ENCODE data around the gene MAPK14. TPM values are rescaled to one million over a fixed set of nuclear protein-coding genes. Genes with fewer than 3 reads are reported as not detected.

Gene MAPK14
- total RNA-seq, 2 experiments from 2014 or later, result 57.3 to 62.2 TPM

GRCh38 chr6:36104836-36105235 is 77.2 kb downstream of the MAPK14 start:
- no peaks in the 10 kb centered on the region for H3K27me3 Mint-ChIP-seq
- ATAC-seq (ENCODE audit: low read depth) (no peak), DNase-seq (no peak)
- POLR2A ChIA-PET, result interaction anchor here (3.4 kb wide), 1 partner anchor 17 kb away, joined by 16 read pairs; no protein-coding TSS in a partner anchor
- H3K27ac Mint-ChIP-seq, result no peak overlapping the region
- no peak overlapping the region for H3K4me3 Mint-ChIP-seq
- no peaks in the 10 kb centered on the region for H3K9me3 Mint-ChIP-seq
- peaks cover 38% of the 10 kb centered on the region for H3K36me3 Mint-ChIP-seq
- H3K4me1 Mint-ChIP-seq, result peaks cover 30% of the 10 kb centered on the region

GRCh38 chr6:36109092-36109491 is 81.5 kb downstream of the MAPK14 start:
- peak overlapping the region; percentile 50 for H3K4me3 Mint-ChIP-seq
- POLR2A ChIA-PET, result interaction anchor here (0.9 to 2.6 kb wide), 5 partner anchors 10 to 81 kb away, joined by 3 to 28 read pairs (median 6); no protein-coding TSS in a partner anchor
- H3K36me3 Mint-ChIP-seq, result peaks cover 29% of the 10 kb centered on the region
- peak overlapping the region; percentile 77 for H3K27ac Mint-ChIP-seq
- no peaks in the 10 kb centered on the region for H3K9me3 Mint-ChIP-seq
- H3K4me1 Mint-ChIP-seq, result peaks cover 33% of the 10 kb centered on the region
- ATAC-seq (ENCODE audit: low read depth), result peak; percentile 95
- H3K27me3 Mint-ChIP-seq, result no peaks in the 10 kb centered on the region
- DNase-seq, result no peak

- Mint-ChIP-seq H3K36me3 (peaks cover 29% of the 10 kb centered on the region), H3K27me3 (no peaks in the 10 kb centered on the region), H3K27ac (peak overlapping the region; percentile 36), H3K4me1 (peaks cover 39% of the 10 kb centered on the region), H3K9me3 (no peaks in the 10 kb centered on the region), H3K4me3 (no peak overlapping the region)
- ATAC-seq (ENCODE audit: low read depth) (no peak), DNase-seq (no peak)
- POLR2A ChIA-PET, result interaction anchor here (1.4 kb wide), 1 partner anchor 9 kb away, joined by 4 read pairs; no protein-coding TSS in a partner anchor
Measured at GRCh38 chr6:36110050-36110449, 82.4 kb downstream of the MAPK14 start.

GRCh38 chr6:36110863-36111262 is 83.3 kb downstream of the MAPK14 start:
- H3K4me3 Mint-ChIP-seq, result no peak overlapping the region
- no peaks in the 10 kb centered on the region for H3K27me3 Mint-ChIP-seq
- POLR2A ChIA-PET, result interaction anchor here (2.2 kb wide), 1 partner anchor 10 kb away, joined by 23 read pairs; no protein-coding TSS in a partner anchor
- H3K9me3 Mint-ChIP-seq, result no peaks in the 10 kb centered on the region
- DNase-seq (no peak), ATAC-seq (ENCODE audit: low read depth) (no peak)
- H3K27ac Mint-ChIP-seq, result no peak overlapping the region
- peaks cover 27% of the 10 kb centered on the region for H3K36me3 Mint-ChIP-seq
- peaks cover 43% of the 10 kb centered on the region for H3K4me1 Mint-ChIP-seq

- ATAC-seq (ENCODE audit: low read depth), result no peak
- Mint-ChIP-seq H3K4me1 (peaks cover 46% of the 10 kb centered on the region), H3K27me3 (no peaks in the 10 kb centered on the region), H3K36me3 (peaks cover 32% of the 10 kb centered on the region), H3K4me3 (no peak overlapping the region), H3K9me3 (no peaks in the 10 kb centered on the region), H3K27ac (no peak overlapping the region)
- POLR2A ChIA-PET, result interaction anchor here (2.2 kb wide), 1 partner anchor 10 kb away, joined by 23 read pairs; no protein-coding TSS in a partner anchor
- no peak for DNase-seq
Measured at GRCh38 chr6:36111526-36111925, 83.9 kb downstream of the MAPK14 start.

- Mint-ChIP-seq H3K27ac (no peak overlapping the region), H3K27me3 (no peaks in the 10 kb centered on the region), H3K4me3 (no peak overlapping the region), H3K36me3 (peaks cover 39% of the 10 kb centered on the region), H3K4me1 (peaks cover 47% of the 10 kb centered on the region), H3K9me3 (no peaks in the 10 kb centered on the region)
- ATAC-seq (ENCODE audit: low read depth) (no peak), DNase-seq (no peak)
- POLR2A ChIA-PET, result interaction anchor here (1.4 to 2.2 kb wide), 2 partner anchors 8 to 19 kb away, joined by 4 to 23 read pairs; no protein-coding TSS in a partner anchor
Measured at GRCh38 chr6:36113049-36113448, 85.4 kb downstream of the MAPK14 start.

GRCh38 chr6:36113703-36114102 is 86.1 kb downstream of the MAPK14 start:
- peaks cover 47% of the 10 kb centered on the region for H3K4me1 Mint-ChIP-seq
- H3K27me3 Mint-ChIP-seq, result no peaks in the 10 kb centered on the region
- ATAC-seq (ENCODE audit: low read depth), result no peak
- peaks cover 38% of the 10 kb centered on the region for H3K36me3 Mint-ChIP-seq
- H3K9me3 Mint-ChIP-seq, result no peaks in the 10 kb centered on the region
- POLR2A ChIA-PET, result no interaction called here
- peak overlapping the region; percentile 4 for H3K4me3 Mint-ChIP-seq
- H3K27ac Mint-ChIP-seq, result peak overlapping the region; percentile 96
- no peak for DNase-seq

- peak overlapping the region; percentile 96 for H3K27ac Mint-ChIP-seq
- peaks cover 47% of the 10 kb centered on the region for H3K4me1 Mint-ChIP-seq
- DNase-seq (no peak), ATAC-seq (ENCODE audit: low read depth) (peak; percentile 34)
- no peaks in the 10 kb centered on the region for H3K9me3 Mint-ChIP-seq
- H3K4me3 Mint-ChIP-seq, result peak overlapping the region; percentile 79
- peaks cover 39% of the 10 kb centered on the region for H3K36me3 Mint-ChIP-seq
- H3K27me3 Mint-ChIP-seq, result no peaks in the 10 kb centered on the region
- POLR2A ChIA-PET, result interaction anchor here (1.3 kb wide), 1 partner anchor 16 kb away, joined by 6 read pairs; the partner anchor contains the start of gene MAPK13
Measured at GRCh38 chr6:36114798-36115408, 87.3 kb downstream of the MAPK14 start.

- no peaks in the 10 kb centered on the region for H3K27me3 Mint-ChIP-seq
- peak overlapping the region; percentile 79 for H3K4me3 Mint-ChIP-seq
- no peaks in the 10 kb centered on the region for H3K9me3 Mint-ChIP-seq
- peak overlapping the region; percentile 65 for H3K27ac Mint-ChIP-seq
- ATAC-seq (ENCODE audit: low read depth) (no peak), DNase-seq (no peak)
- peaks cover 35% of the 10 kb centered on the region for H3K36me3 Mint-ChIP-seq
- POLR2A ChIA-PET, result interaction anchor here (0.7 to 1.3 kb wide), 3 partner anchors 16 to 87 kb away, joined by 4 to 6 read pairs (median 4); partner anchors contain the start of gene MAPK13
- H3K4me1 Mint-ChIP-seq, result peaks cover 48% of the 10 kb centered on the region
Measured at GRCh38 chr6:36115412-36115811, 87.8 kb downstream of the MAPK14 start.

GRCh38 chr6:36116066-36116864 is 88.7 kb downstream of the MAPK14 start:
- DNase-seq (no peak), ATAC-seq (ENCODE audit: low read depth) (no peak)
- Mint-ChIP-seq H3K27ac (peak overlapping the region; percentile 52), H3K4me1 (peaks cover 57% of the 10 kb centered on the region), H3K4me3 (peak overlapping the region; percentile 11), H3K36me3 (peaks cover 35% of the 10 kb centered on the region), H3K9me3 (no peaks in the 10 kb centered on the region), H3K27me3 (no peaks in the 10 kb centered on the region)
- POLR2A ChIA-PET, result interaction anchor here (0.7 to 1.3 kb wide), 3 partner anchors 15 to 88 kb away, joined by 4 to 6 read pairs (median 4); partner anchors contain the start of gene MAPK13

- POLR2A ChIA-PET, result no interaction called here
- Mint-ChIP-seq H3K36me3 (peaks cover 33% of the 10 kb centered on the region), H3K4me3 (no peak overlapping the region)
Measured at GRCh38 chr6:36116943-36117342, 89.3 kb downstream of the MAPK14 start.

GRCh38 chr6:36117658-36118549 is 90.3 kb downstream of the MAPK14 start:
- POLR2A ChIA-PET, result interaction anchor here (1.1 to 1.5 kb wide), 2 partner anchors 9 to 12 kb away, joined by 3 to 4 read pairs; partner anchors contain the start of gene MAPK13

More at GRCh38 chr6:36116943-36117342, 89.3 kb downstream of the MAPK14 start:
- Mint-ChIP-seq H3K4me1 (peaks cover 62% of the 10 kb centered on the region), H3K27me3 (no peaks in the 10 kb centered on the region), H3K27ac (peak overlapping the region; percentile 52), H3K9me3 (no peaks in the 10 kb centered on the region)
- DNase-seq, result no peak
- no peak for ATAC-seq (ENCODE audit: low read depth)

More at GRCh38 chr6:36117658-36118549, 90.3 kb downstream of the MAPK14 start:
- ATAC-seq (ENCODE audit: low read depth) (no peak), DNase-seq (no peak)
- Mint-ChIP-seq H3K36me3 (peaks cover 30% of the 10 kb centered on the region), H3K27ac (peak overlapping the region; percentile 97), H3K27me3 (no peaks in the 10 kb centered on the region), H3K4me1 (peaks cover 64% of the 10 kb centered on the region), H3K4me3 (no peak overlapping the region), H3K9me3 (no peaks in the 10 kb centered on the region)

All from activated naive CD8-positive, alpha-beta T cell treated with anti-CD3 and anti-CD28 coated beads, Interleukin-2, amount 10 ng/mL, durations not matched to agents 7 days and 5 days (primary cell).